Testis (tissue), 2 donors: ENCODE data around the gene ZEB1.

Source experiments
- CTCF ChIP-seq, 3 experiments: fragments of 450-650 bp in 2 of 3; fragments of 200-600 bp in 1 of 3; sonication (generic) in 1 of 3; IDR thresholded peaks; one replicate each; pipeline ENCODE4 v1.5.1; 2016 to 2019; ENCODE audit warnings: antibody characterized with exemption in 3 of 3, mild to moderate bottlenecking in 2 of 3, moderate library complexity in 1 of 3
- POLR2A ChIP-seq: fragments of 450-650 bp; IDR thresholded peaks from one replicate; pipeline ENCODE4 v1.6.1; 2017; ENCODE audit warnings: antibody characterized with exemption, mild to moderate bottlenecking, moderate library complexity

GRCh38 chr10:31479752-31480151, 160.7 kb downstream of the ZEB1 start:
- TF ChIP-seq CTCF (IDR thresholded peaks at IDR 0.05) (no peak), POLR2A (no peak)
